Raji (cell line): ENCODE data around the gene KRABD2.

Experiments
- POLR2A ChIP-seq: IDR thresholded peaks from 2 replicates; pipeline ENCODE4 v1.6.1; 2011; ENCODE audit warnings: low read depth, low read length, control low read depth; ENCODE audit not compliant: insufficient read depth

The KRABD2 gene

GRCh38 chr17:8345052-8345690 lies 31.3 kb downstream of the KRABD2 start:
- no peak for TF ChIP-seq POLR2A

DNA sequence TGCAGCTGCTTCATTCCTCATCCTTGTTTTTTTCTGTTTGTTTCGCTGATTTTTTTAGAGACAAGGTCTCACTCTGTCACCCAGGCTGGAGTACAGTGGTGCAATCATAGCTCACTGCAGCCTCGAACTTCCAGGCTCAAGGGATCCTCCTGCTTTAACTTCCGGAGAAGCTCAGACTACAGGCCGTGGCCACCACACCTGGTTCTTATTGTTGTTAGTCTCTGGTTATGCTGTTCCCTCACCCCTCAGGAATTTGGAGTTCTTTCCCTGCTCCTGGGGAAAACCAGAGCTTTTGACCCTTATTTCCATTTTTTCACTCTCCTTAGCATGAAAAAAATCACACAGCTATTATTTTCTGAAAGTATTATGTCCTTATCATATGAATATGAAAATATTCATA lies 35.0 kb downstream of the KRABD2 start:
- TF ChIP-seq POLR2A = no peak

- no peak for TF ChIP-seq POLR2A
Observed at GRCh38 chr17:8339540-8339939, 37.0 kb downstream of the KRABD2 start, which contains the start of gene ODF4. Gene ODF4 (plus strand): TSS chr17:8339840. CDS start chr17:8340052, 212 bp downstream.

DNA sequence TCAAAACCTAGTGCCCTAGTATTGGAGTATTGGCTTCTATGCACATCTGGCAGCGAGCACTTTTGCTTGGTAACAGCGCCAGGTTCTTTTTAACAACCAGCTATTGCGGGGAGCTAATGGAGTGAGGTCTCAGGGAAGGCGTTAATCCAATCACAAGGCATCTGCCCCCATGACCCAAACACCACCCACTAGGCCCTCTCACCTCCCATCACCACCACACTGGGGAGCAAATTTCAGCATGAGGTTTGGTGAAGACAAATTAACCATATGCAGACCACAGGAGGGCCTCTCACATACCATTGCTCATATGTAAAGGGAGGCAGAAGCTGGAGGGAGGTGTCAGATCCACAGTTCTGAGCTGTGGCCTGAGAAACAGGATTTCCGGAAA lies 37.8 kb downstream of the KRABD2 start:
- TF ChIP-seq POLR2A = no peak

DNA sequence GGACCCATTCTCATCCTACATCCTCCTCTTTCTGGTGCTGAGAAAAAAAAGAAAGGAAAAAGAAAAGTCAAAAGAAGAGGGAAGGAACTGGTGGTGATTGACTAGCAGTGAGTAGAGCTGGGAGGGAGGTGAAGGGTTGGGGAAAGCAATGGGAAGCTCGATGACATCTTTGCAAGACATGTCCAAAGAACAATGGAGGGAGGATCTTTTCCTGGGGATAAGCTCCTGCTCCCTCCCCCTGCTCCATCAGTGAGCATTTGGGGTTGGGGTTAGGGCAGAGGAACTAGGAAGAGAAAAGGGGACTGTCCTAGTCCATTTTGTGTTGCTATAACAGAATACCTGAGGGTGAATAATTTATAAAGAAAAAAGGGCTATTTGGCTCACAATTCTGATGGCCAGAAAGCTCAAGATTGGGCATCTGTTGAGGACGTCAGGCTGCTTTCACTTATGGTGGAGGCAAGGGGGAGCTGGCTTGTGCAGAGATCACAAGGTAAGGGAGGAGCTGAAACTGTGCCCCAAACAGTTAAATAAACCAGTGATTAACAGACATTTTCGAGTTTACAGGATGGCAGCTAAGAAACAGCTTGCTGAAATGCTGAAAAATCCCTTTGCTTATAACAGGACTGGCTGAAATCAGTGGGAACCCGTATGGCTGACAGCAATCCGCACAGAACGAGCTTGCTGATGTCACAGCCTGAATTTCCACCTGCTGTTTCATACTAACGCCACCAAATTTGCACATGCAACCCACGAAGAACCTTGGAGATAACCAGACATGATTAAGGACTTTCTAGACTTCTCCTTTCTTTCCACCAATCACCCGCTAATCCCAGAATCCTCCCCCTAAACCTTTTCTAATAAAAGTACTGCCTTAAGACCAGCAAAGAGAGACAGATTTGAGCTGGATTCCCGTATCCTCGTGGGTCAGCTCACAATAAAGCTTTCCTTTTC lies 38.4 kb downstream of the KRABD2 start:
- no peak for TF ChIP-seq POLR2A

DNA sequence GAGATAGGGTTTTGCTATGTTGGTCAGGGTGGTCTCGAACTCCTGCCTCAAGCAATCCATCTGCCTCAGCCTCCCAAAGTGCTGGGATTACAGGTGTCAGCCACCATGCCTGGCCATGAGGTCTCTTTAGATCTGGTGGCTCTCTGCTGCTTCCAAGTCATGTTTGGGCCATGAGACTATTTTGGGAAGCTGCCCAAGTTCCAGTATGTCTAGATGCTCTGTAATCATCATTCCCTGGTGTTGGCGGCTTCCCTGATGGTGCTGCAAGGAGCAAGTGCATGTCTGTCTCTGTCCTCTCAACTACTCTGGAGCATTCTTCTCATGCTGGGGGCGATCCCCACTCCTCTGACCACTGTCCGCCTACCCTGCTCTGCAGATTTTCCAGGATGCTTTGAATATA lies 43.2 kb downstream of the KRABD2 start:
- TF ChIP-seq POLR2A = no peak

GRCh38 chr17:8332688-8333087 lies 43.8 kb downstream of the KRABD2 start:
- no peak for TF ChIP-seq POLR2A

DNA sequence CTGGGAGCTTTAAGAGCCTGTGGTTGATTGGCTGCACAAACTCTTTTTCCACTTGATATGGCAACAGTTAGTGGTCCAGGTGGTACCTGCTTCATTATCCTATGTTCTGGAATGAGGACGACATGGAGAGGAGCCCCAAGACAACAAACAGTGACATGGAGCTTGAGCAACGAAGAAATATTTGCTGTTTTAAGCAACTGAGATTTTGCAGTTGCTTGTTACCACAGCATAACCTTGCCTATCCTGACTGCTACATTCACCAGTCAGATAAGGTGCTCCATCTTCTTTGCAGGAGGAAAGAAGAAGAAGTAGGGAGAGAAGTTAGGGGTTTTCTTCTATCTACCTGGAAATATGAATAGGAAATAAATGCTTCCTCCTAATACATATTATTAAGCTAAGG lies 44.4 kb downstream of the KRABD2 start:
- TF ChIP-seq POLR2A = no peak

GRCh38 chr17:8327303-8327649 lies 49.2 kb downstream of the KRABD2 start:
- no peak for TF ChIP-seq POLR2A
